Activated B cell treated with CpG ODN at 0.5 μM for 24 hours (primary cell): ENCODE data around the gene C2orf49. TPM values are rescaled to one million over a fixed set of nuclear protein-coding genes. Genes with fewer than 3 reads are reported as not detected.

Source experiments
- ATAC-seq: fragments of 200-7000 bp; cut with Tn5 transposase; one replicate; pipeline ENCODE4 v1.10.0; 2021; ENCODE audit warnings: low read depth, mild to moderate bottlenecking, moderate library complexity
- CTCF ChIA-PET: fragments of 350-600 bp; sonication (Branson Sonifier 250); formaldehyde crosslinking; loops from one replicate; lab custom pipeline; 2021; ENCODE audit warnings: antibody characterized with exemption; lab: Charles Lee
- POLR2A ChIA-PET: fragments of 350-600 bp; sonication (Branson Sonifier 250); formaldehyde crosslinking; loops from one replicate; lab custom pipeline; 2021; ENCODE audit warnings: antibody characterized with exemption; lab: Charles Lee
- DNase-seq: peaks from one replicate; pipeline ENCODE4 v3.0.0; 2022
- H3K27ac Mint-ChIP-seq: one replicate; pipeline ENCODE4 v1.8.0; 2020; ENCODE audit warnings: mixed read lengths
- H3K27me3 Mint-ChIP-seq: one replicate; pipeline ENCODE4 v1.8.0; 2021; ENCODE audit warnings: mixed read lengths
- H3K36me3 Mint-ChIP-seq: one replicate; pipeline ENCODE4 v1.8.0; 2021; ENCODE audit warnings: low read depth, mixed read lengths
- H3K4me1 Mint-ChIP-seq: one replicate; pipeline ENCODE4 v1.8.0; 2021; ENCODE audit warnings: mixed read lengths
- H3K4me3 Mint-ChIP-seq: one replicate; pipeline ENCODE4 v1.8.0; 2020; ENCODE audit warnings: mild to moderate bottlenecking, mixed read lengths
- H3K9me3 Mint-ChIP-seq: one replicate; pipeline ENCODE4 v1.8.0; 2020; ENCODE audit warnings: mixed read lengths
- intact Hi-C: fragments of 100-400 bp; cut with micrococcal nuclease; formaldehyde crosslinking; loops from one replicate; pipeline ENCODE4 v1.15.1; 2024
- total RNA-seq: library from RNA; stranded (reverse); gene quantifications from 2 replicates; pipeline ENCODE4 v1.2.3, GENCODE V29; 2022
- TF ChIP-seq, protein P1 (sequence below): fragments of 200-600 bp; IDR thresholded peaks from one replicate; pipeline ENCODE4 v1.8.0; 2022; ENCODE audit warnings: antibody characterized with exemption, mild to moderate bottlenecking

C2orf49 gene
- total RNA-seq = 20.0 and 23.8 TPM in 2 replicates

DNA sequence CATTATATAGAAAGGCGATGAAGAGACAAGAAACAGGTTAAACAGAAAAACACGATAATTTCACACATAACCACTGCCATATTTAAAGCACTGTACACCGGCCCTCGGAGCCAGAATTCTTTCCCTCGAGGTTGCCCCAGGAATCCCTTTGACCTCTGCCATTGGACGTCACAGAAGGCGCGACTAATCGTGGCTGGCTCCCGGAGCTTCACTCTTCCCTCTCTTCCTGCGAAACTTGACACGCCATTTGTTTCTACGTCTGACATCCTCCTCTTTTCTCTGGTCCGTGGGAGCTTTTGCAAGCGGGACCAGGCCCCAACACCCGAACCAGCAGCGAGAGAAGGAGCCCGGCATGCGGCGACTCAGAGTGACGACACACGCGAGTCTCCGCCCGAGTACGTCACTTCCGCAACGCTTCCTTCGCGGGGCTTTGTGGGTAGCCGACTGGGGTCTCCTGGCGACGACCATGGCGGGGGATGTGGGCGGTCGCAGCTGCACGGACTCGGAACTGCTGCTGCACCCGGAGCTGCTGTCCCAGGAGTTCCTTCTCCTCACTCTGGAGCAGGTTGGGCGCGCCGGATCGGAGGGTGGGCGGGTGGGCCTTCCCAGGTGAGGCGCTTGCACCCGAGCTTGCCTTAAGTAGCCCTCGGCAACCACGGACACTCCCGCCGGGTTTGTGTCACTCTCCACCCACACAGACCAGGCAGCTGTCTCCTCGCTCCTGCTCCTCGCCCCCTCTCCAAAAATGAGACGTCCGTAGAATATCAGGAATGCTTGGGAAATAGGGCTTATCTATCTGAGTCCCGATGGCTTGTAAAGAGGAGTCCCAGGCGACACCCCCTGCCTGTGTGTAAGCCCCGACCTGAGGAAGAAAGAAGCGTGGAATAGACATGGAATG is at the start of gene C2orf49:
TSS of gene C2orf49 (plus strand) at position 419 of the 898 bp plus-strand sequence. CDS start at position 467, 48 bp downstream.
- Mint-ChIP-seq H3K27me3 (no peaks in the 10 kb centered on the region), H3K4me1 (peaks cover 32% of the 10 kb centered on the region), H3K9me3 (no peaks in the 10 kb centered on the region), H3K36me3 (peaks cover 52% of the 10 kb centered on the region), H3K4me3 (peak within 1 kb of the TSS; percentile 100), H3K27ac (peak within 1 kb of the TSS; percentile 100)
- CTCF ChIA-PET = no interaction called here
- POLR2A ChIA-PET = interaction anchor here (1.1 to 1.8 kb wide), 2 partner anchors 9 to 770 kb away, joined by 3 to 12 read pairs; no protein-coding TSS in a partner anchor
- TF ChIP-seq, protein P1, sequence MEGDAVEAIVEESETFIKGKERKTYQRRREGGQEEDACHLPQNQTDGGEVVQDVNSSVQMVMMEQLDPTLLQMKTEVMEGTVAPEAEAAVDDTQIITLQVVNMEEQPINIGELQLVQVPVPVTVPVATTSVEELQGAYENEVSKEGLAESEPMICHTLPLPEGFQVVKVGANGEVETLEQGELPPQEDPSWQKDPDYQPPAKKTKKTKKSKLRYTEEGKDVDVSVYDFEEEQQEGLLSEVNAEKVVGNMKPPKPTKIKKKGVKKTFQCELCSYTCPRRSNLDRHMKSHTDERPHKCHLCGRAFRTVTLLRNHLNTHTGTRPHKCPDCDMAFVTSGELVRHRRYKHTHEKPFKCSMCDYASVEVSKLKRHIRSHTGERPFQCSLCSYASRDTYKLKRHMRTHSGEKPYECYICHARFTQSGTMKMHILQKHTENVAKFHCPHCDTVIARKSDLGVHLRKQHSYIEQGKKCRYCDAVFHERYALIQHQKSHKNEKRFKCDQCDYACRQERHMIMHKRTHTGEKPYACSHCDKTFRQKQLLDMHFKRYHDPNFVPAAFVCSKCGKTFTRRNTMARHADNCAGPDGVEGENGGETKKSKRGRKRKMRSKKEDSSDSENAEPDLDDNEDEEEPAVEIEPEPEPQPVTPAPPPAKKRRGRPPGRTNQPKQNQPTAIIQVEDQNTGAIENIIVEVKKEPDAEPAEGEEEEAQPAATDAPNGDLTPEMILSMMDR = no peak
- ATAC-seq (peak; percentile 93), DNase-seq (peak; percentile 89)
- intact Hi-C loops = loop anchor here (1.0 to 10.0 kb wide), 6 partner anchors 8 to 855 kb away; partner anchors contain the start of genes MRPS9, NCK2, TGFBRAP1 and UXS1

DNA sequence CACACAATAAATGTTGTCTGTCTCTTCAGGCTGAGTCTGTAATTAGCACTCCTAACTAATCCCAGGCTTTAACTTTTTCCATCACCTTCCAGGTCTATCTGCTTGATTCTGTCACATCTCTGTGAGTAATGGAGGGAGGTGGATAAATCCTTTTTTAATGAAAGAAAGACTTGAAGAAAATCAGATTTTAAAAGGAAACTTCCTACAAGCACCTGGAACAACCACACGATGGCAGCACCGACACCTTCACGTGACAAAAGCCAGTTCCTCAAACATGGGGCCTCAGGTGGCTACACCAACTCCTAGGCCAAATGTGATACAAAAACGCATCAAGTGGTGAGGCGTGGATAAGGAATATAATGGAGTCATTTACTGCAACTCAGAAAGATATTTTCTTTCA is 49.6 kb upstream of the C2orf49 start:
- ATAC-seq (no peak), DNase-seq (no peak)
- POLR2A ChIA-PET = no interaction called here
- TF ChIP-seq, protein P1 = no peak
- Mint-ChIP-seq H3K9me3 (no peaks in the 10 kb centered on the region), H3K27ac (no peak overlapping the region), H3K27me3 (no peaks in the 10 kb centered on the region), H3K36me3 (peaks cover 83% of the 10 kb centered on the region), H3K4me1 (no peaks in the 10 kb centered on the region), H3K4me3 (no peak overlapping the region)
- intact Hi-C loops = no loop called here
- CTCF ChIA-PET = no interaction called here

DNA sequence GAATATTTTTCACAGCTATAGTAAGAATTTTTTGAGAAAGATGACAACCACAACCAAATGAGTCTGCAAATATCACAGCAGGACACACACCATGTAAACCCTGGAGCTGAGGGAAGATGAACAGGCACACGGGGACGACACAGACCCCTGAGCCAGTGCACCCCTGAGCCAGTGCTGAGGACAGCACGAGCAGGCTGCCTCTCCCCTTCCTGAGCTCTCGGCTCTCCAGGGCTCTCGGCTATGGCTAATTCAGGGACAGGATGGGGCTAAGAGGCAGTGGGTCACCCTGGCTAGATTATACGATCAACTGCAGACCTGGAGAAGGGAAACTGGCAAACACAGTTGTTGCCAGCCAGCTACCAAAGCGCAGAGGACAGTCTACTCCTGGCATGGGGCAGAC is 49.2 kb upstream of the C2orf49 start:
- POLR2A ChIA-PET = no interaction called here

DNA sequence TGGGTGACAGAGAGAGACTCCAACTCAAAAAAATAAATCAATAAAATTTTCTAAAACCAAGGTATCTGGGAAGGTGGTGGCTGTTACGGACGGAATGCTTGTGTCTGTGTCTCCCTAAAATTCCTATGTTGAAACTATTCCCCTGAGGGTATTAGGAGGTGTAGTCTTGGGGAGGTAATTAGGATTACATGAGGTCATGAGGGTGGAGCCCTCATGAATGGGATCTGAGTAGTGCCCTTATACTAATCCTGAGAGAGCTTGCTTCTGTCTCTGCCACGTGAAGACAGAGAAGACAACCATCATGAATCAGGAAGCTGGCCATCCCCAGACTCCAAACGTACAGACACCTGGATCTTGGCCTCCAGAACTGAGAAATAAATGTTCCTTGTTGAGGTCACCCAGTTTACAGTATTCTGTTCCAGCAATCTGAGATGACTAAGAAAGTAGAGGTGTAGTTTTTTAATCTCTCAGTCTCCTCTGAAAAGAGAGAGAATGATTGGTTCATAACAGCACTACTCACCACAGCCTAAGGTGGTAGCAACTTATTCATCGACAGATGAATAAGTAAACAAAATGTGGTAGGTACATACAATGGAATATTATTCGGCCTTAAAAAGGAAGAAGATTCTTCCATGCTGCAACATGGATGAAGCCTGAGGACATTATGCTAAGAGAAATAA is 46.2 kb upstream of the C2orf49 start:
- H3K4me1 Mint-ChIP-seq = no peaks in the 10 kb centered on the region
- peaks cover 83% of the 10 kb centered on the region for H3K36me3 Mint-ChIP-seq
- CTCF ChIA-PET = no interaction called here
- H3K4me3 Mint-ChIP-seq = no peak overlapping the region
- H3K27me3 Mint-ChIP-seq = no peaks in the 10 kb centered on the region
- POLR2A ChIA-PET = no interaction called here
- H3K27ac Mint-ChIP-seq = no peak overlapping the region
- H3K9me3 Mint-ChIP-seq = no peaks in the 10 kb centered on the region
- ATAC-seq = no peak
- intact Hi-C loops = no loop called here
- DNase-seq = no peak
- TF ChIP-seq, protein P1 = no peak

More for the DNA sequence above, 49.2 kb upstream of the C2orf49 start:
- no peaks in the 10 kb centered on the region for H3K4me1 Mint-ChIP-seq
- H3K4me3 Mint-ChIP-seq = no peak overlapping the region
- ATAC-seq (no peak), DNase-seq (no peak)
- peaks cover 83% of the 10 kb centered on the region for H3K36me3 Mint-ChIP-seq
- no peaks in the 10 kb centered on the region for H3K9me3 Mint-ChIP-seq
- TF ChIP-seq, protein P1 = no peak
- no peaks in the 10 kb centered on the region for H3K27me3 Mint-ChIP-seq
- intact Hi-C loops = no loop called here
- CTCF ChIA-PET = no interaction called here
- H3K27ac Mint-ChIP-seq = no peak overlapping the region

DNA sequence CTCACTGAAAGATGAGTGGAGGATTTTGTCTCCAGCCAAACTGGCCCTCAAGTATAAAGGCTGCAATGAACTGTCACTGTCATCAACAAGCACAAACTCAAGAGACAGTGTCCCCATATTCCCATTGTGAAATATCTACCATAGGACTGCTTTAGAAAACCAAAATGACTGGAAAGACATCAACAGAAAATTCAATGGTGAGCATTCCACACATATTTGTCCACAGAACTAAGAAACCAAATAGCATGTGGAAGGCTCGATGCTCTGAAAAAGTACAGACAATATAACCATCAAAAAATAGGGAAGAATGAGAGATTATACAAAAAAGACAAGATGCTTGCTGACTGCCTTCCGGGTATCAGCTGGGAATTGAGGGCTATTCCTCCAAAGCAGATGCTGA is 45.4 kb upstream of the C2orf49 start:
- H3K4me1 Mint-ChIP-seq = no peaks in the 10 kb centered on the region
- H3K36me3 Mint-ChIP-seq = peaks cover 82% of the 10 kb centered on the region
- TF ChIP-seq, protein P1 = no peak
- ChIA-PET POLR2A (no interaction called here), CTCF (no interaction called here)
- intact Hi-C loops = no loop called here
- DNase-seq = no peak
- H3K27me3 Mint-ChIP-seq = no peaks in the 10 kb centered on the region
- no peak overlapping the region for H3K4me3 Mint-ChIP-seq
- no peak for ATAC-seq
- no peaks in the 10 kb centered on the region for H3K9me3 Mint-ChIP-seq
- H3K27ac Mint-ChIP-seq = no peak overlapping the region
